Tibial artery (tissue), 4 donors: ENCODE data around the gene STIM2.

Experiments
- DNase-seq, 2 donors: peaks; one replicate each; pipeline ENCODE4 v3.0.0-alpha.2; 2019
- H3K27ac ChIP-seq, 2 donors: fragments of 200-600 bp; sonication (generic) in 1 of 2; 1 replicate in 1 of 2; 2 replicates in 1 of 2; pipeline ENCODE4 v1.5.1; 2018 to 2019; ENCODE audit warnings: mild to moderate bottlenecking in 1 of 2
- H3K27me3 ChIP-seq, 2 donors: fragments of 200-600 bp; sonication (generic) in 1 of 2; one replicate each; pipeline versions ENCODE4 v1.5.1 to v1.6.0; 2016 to 2019
- H3K36me3 ChIP-seq, 3 donors: fragments of 200-600 bp; sonication (generic) in 2 of 3; one replicate each; pipeline ENCODE4 v1.5.1; 2016 to 2019; ENCODE audit warnings: mild to moderate bottlenecking in 2 of 3
- H3K4me1 ChIP-seq, 4 donors: fragments of 200-600 bp; sonication (generic) in 2 of 4; 1 replicate in 3 of 4; 2 replicates in 1 of 4; pipeline ENCODE4 v1.5.1; 2016 to 2019
- H3K4me3 ChIP-seq, 2 donors: fragments of 200-600 bp; sonication (generic) in 1 of 2; 1 replicate in 1 of 2; 2 replicates in 1 of 2; pipeline ENCODE4 v1.5.1; 2018 to 2019; ENCODE audit warnings: mild to moderate bottlenecking in 2 of 2
- H3K9me3 ChIP-seq, 3 donors: fragments of 200-600 bp; sonication (generic) in 1 of 3; one replicate each; pipeline ENCODE4 v1.5.1; 2016 to 2019
- intact Hi-C: fragments of 100-400 bp; cut with DNase I; formaldehyde crosslinking; loops from one replicate; pipeline ENCODE4 v1.15.0; 2023; ENCODE audit warnings: low total_unique reads
- TF ChIP-seq, protein P1 (sequence below), 2 experiments: fragments of 200-600 bp in 1 of 2; fragments of 450-650 bp in 1 of 2; IDR thresholded peaks; one replicate each; pipeline ENCODE4 v1.5.1; 2017 to 2019; ENCODE audit warnings: antibody characterized with exemption in 2 of 2, mild to moderate bottlenecking in 1 of 2, moderate library complexity in 1 of 2

The STIM2 gene

DNA sequence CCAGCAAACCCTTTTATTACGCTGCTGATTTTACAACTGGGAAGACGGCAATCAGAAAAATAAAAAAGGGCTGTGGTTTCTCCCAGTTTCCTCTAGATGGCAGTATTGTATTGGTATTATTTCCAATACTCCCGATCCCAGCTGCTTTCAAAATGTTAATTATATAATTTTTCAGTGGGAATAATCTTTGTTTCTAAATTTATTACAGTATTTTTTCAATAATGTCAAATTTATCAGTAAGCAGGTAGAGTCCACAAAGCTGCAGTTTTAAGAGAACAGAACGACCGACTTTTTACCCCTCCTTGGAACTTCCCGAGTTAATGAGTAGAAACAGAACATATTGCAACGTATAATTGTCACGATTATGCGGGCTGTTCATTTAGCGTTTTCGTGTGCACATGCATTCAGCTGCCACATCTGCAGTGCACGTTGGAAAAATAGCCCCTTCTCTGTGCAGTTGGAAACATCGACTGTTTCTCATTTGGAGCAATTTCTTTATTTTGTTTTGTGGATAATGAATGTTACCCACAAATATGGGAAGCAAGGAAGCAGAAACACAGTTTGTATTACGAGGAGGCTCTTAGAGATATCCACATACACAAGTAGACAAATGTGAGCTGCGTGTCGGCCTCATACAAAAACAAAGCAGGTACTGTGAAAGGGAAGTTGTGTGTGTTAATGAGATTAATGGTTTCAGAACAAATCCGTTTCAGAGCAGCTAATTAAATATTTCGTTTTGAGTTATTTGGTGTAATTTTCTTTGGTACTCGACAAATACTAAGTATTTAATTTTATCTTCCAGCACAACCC is 188.0 kb downstream of the STIM2 start:
- intact Hi-C loops: no loop called here
- TF ChIP-seq, protein P1, sequence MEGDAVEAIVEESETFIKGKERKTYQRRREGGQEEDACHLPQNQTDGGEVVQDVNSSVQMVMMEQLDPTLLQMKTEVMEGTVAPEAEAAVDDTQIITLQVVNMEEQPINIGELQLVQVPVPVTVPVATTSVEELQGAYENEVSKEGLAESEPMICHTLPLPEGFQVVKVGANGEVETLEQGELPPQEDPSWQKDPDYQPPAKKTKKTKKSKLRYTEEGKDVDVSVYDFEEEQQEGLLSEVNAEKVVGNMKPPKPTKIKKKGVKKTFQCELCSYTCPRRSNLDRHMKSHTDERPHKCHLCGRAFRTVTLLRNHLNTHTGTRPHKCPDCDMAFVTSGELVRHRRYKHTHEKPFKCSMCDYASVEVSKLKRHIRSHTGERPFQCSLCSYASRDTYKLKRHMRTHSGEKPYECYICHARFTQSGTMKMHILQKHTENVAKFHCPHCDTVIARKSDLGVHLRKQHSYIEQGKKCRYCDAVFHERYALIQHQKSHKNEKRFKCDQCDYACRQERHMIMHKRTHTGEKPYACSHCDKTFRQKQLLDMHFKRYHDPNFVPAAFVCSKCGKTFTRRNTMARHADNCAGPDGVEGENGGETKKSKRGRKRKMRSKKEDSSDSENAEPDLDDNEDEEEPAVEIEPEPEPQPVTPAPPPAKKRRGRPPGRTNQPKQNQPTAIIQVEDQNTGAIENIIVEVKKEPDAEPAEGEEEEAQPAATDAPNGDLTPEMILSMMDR (IDR thresholded peaks at IDR 0.05): peak; percentile 62 to 71
- no peak for DNase-seq
- Histone ChIP-seq H3K4me1 (peaks cover 0 to 9% (median 3%) of the 10 kb centered on the region in 4 donors), H3K9me3 (peaks cover 0 to 6% (median 0%) of the 10 kb centered on the region in 3 donors), H3K36me3 (no peaks in the 10 kb centered on the region), H3K27me3 (peaks cover 0 to 12% of the 10 kb centered on the region in 2 donors), H3K27ac (no peak overlapping the region), H3K4me3 (peak overlapping the region; percentile 21 to 27)

DNA sequence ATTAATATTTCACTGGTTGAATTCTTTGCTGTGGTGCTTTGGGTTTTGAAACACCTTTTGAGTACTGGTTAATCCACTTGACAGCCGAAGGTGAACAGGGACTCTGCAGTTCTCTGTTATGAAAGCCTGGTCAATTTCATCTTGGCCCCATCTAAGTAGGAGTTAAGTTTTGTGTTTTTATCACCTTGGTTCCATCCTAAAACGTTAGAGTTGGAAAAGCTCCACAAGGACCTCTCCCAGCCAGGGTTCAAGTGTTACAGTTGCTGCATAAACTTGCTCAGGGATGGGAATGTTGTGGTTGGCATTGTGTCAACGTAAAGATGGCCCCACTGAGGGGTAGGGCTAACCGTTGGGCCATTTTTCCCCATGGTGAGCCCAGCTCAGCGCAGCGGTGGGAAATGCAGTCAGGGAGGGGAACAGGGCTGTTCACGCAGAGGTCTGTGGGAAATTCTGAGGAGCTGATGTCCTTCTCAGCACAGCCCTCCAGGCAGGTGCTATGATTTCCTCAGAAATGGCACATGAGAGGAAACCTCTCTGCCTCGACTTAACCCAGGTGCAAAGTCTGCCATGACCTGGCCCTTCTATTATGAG is 188.7 kb downstream of the STIM2 start:
- Histone ChIP-seq H3K27ac (no peak overlapping the region), H3K27me3 (peaks cover 0 to 9% of the 10 kb centered on the region in 2 donors), H3K4me1 (peaks cover 0 to 9% (median 3%) of the 10 kb centered on the region in 4 donors), H3K36me3 (no peaks in the 10 kb centered on the region), H3K4me3 (no peak overlapping the region), H3K9me3 (no peaks in the 10 kb centered on the region)
- TF ChIP-seq, protein P1 (IDR thresholded peaks at IDR 0.05): no peak
- DNase-seq: no peak
- intact Hi-C loops: no loop called here

DNA sequence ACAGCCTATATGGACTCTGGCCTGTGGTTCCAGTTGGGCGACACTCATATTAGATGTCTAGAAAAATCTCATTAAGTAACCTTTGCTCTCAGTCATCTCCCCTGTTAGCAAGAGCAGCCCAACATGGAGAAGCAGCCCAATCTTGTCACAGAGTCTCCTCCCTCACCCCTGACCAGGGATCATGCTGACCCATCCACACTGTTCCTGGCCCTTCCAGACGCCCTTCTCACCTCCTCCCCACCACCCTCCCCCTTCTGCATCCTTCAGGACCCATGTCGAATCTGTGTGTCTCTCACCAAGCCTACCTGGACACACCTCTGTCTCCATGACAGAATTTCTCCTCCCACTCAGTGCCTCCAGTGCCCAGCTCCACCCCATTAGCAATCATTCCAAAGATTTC is 190.1 kb downstream of the STIM2 start:
- H3K27ac ChIP-seq: no peak overlapping the region
- DNase-seq: no peak
- no peak overlapping the region for H3K4me3 ChIP-seq
- H3K27me3 ChIP-seq: peaks cover 0 to 9% of the 10 kb centered on the region in 2 donors
- TF ChIP-seq, protein P1 (IDR thresholded peaks at IDR 0.05): no peak
- no peaks in the 10 kb centered on the region for H3K9me3 ChIP-seq
- peaks cover 0 to 9% (median 3%) of the 10 kb centered on the region in 4 donors for H3K4me1 ChIP-seq
- intact Hi-C loops: no loop called here
- H3K36me3 ChIP-seq: no peaks in the 10 kb centered on the region

DNA sequence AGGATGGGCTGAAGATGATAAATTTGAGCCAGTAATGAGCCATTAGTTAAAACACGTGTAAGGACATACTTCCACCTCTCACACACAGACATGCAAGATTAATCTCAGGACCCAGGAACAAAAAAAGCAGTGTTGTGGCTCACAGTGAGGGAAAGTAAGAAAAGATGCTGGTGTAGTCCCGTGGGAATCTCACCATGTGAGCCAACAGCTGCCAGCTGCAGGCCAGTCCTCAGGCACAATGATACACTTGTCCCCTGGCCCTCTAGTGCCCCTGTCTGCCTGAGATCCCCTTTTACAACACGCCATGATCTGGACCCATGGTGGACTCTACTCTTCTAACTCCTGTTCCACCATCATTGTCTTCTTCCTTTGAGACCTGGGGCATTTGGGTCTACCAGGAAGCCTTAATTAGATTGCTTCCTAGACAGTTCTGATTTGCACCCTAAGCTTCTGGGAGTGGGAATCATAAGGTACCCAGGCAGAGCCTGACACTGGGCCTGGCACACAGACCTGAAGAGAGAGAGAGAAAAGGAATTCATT is 194.7 kb downstream of the STIM2 start:
- intact Hi-C loops: no loop called here
- TF ChIP-seq, protein P1 (IDR thresholded peaks at IDR 0.05): no peak

DNA sequence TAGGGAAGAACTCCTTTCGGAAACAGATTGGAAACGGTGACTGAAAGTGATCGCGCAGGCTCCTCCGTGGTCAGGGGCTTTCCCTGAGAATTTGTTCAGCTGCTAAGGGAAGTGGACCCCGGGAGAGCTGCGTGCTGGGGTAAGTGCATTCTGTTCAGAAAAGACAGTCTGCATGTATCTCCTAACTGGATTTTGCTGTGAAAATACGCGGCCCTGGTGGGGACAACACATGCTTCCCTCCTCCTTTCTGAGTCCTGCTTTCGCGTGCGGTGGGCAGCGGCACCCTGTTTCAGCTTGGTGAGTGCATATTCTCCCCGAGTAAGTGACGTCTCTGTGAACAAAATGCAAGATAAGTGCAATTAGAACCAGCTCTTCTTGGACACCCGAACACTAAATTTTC is 195.6 kb downstream of the STIM2 start:
- TF ChIP-seq, protein P1 (IDR thresholded peaks at IDR 0.05): no peak
- no peaks in the 10 kb centered on the region for H3K27me3 ChIP-seq
- no peaks in the 10 kb centered on the region for H3K9me3 ChIP-seq
- no peak overlapping the region for H3K27ac ChIP-seq
- H3K36me3 ChIP-seq: no peaks in the 10 kb centered on the region
- H3K4me1 ChIP-seq: no peaks in the 10 kb centered on the region
- intact Hi-C loops: no loop called here
- no peak overlapping the region for H3K4me3 ChIP-seq
- DNase-seq: no peak

More for the DNA sequence above, 194.7 kb downstream of the STIM2 start:
- no peaks in the 10 kb centered on the region for H3K27me3 ChIP-seq
- no peaks in the 10 kb centered on the region for H3K9me3 ChIP-seq
- no peaks in the 10 kb centered on the region for H3K4me1 ChIP-seq
- DNase-seq: no peak
- H3K36me3 ChIP-seq: no peaks in the 10 kb centered on the region
- no peak overlapping the region for H3K4me3 ChIP-seq
- no peak overlapping the region for H3K27ac ChIP-seq
